Hepatocyte (in vitro differentiated cells): ENCODE measurements around the gene KRT86. TPM values are rescaled to one million over a fixed set of nuclear protein-coding genes. Genes with fewer than 3 reads are reported as not detected.

Source experiments
- DNase-seq: peaks from one replicate; pipeline ENCODE4 v3.0.0-alpha.2; 2016; ENCODE audit warnings: low spot score
- H2AFZ ChIP-seq: fragments of 200-600 bp; sonication (generic); 2 replicates; pipeline ENCODE4 v1.6.0; 2016; ENCODE audit warnings: antibody characterized with exemption, mild to moderate bottlenecking
- H3K27ac ChIP-seq: fragments of 200-600 bp; sonication (generic); 2 replicates; pipeline ENCODE4 v1.5.1; 2016; ENCODE audit warnings: mild to moderate bottlenecking
- H3K27me3 ChIP-seq: fragments of 200-600 bp; sonication (generic); 2 replicates; pipeline ENCODE4 v1.6.1; 2016
- H3K36me3 ChIP-seq: fragments of 200-600 bp; sonication (generic); replicated peaks from 2 replicates; pipeline ENCODE4 v1.5.1; 2016; ENCODE audit warnings: low read depth; ENCODE audit not compliant: insufficient read depth
- H3K4me1 ChIP-seq: fragments of 200-600 bp; sonication (generic); 2 replicates; pipeline ENCODE4 v1.5.1; 2016; ENCODE audit warnings: mild to moderate bottlenecking, moderate library complexity; ENCODE audit not compliant: insufficient read depth
- H3K4me2 ChIP-seq: fragments of 200-600 bp; sonication (generic); 2 replicates; pipeline ENCODE4 v1.6.0; 2016
- H3K4me3 ChIP-seq: fragments of 200-600 bp; sonication (generic); 2 replicates; pipeline ENCODE4 v1.5.1; 2016; ENCODE audit warnings: mild to moderate bottlenecking
- H3K79me2 ChIP-seq: fragments of 200-600 bp; sonication (generic); 2 replicates; pipeline ENCODE4 v1.6.0; 2017; ENCODE audit warnings: mild to moderate bottlenecking
- H3K9me2 ChIP-seq: fragments of 200-600 bp; sonication (generic); replicated peaks from 2 replicates; pipeline ENCODE4 v1.6.0; 2017; ENCODE audit warnings: mild to moderate bottlenecking; ENCODE audit not compliant: insufficient read depth
- H3K9me3 ChIP-seq: fragments of 200-600 bp; sonication (generic); 2 replicates; pipeline ENCODE4 v1.5.1; 2016; ENCODE audit warnings: low read depth, mild to moderate bottlenecking
- H4K20me1 ChIP-seq: fragments of 200-600 bp; sonication (generic); 2 replicates; pipeline ENCODE4 v1.6.0; 2016; ENCODE audit warnings: mild to moderate bottlenecking; ENCODE audit not compliant: insufficient read depth, poor library complexity, severe bottlenecking
- EZH2 ChIP-seq: fragments of 200-600 bp; sonication (generic); IDR thresholded peaks from 2 replicates; pipeline ENCODE4 v1.6.1; 2016; ENCODE audit warnings: antibody characterized with exemption, mild to moderate bottlenecking, borderline replicate concordance
- EZH2phosphoT487 ChIP-seq: fragments of 200-600 bp; sonication (generic); IDR thresholded peaks from one replicate; pipeline ENCODE4 v1.6.1; 2018; ENCODE audit warnings: antibody characterized with exemption, mild to moderate bottlenecking, low read depth, moderate library complexity; ENCODE audit not compliant: unreplicated experiment, severe bottlenecking
- WGBS: methylation state at CpG from one replicate; pipeline ENCODE4 v1.1.6; 2016; ENCODE audit warnings: low lambda C conversion rate; ENCODE audit errors: missing lambda C conversion rate; 5-methylcytosine and 5-hydroxymethylcytosine counted together
- polyA plus RNA-seq: library from polyadenylated mRNA; unstranded; fragments of >200 nt; fragmentation: Nextera tagmentation; extraction: Ambion mirVana; gene quantifications from 2 replicates; pipeline ENCODE4 v1.2.1, GENCODE V29; 2016
- total RNA-seq: library from RNA; depleted of rRNA; stranded (reverse); fragments of >200 nt; gene quantifications from 2 replicates; pipeline ENCODE4 v1.2.3, GENCODE V29; 2014
- TF ChIP-seq, protein P1 (sequence below): fragments of 200-600 bp; sonication (generic); IDR thresholded peaks from 2 replicates; pipeline ENCODE4 v1.5.1; 2016; ENCODE audit warnings: antibody characterized with exemption, mild to moderate bottlenecking; ENCODE audit not compliant: poor library complexity

Gene KRT86
- total and polyA plus RNA-seq, 2 experiments from 2014 or later = 0.40 TPM; not detected in 1

DNA sequence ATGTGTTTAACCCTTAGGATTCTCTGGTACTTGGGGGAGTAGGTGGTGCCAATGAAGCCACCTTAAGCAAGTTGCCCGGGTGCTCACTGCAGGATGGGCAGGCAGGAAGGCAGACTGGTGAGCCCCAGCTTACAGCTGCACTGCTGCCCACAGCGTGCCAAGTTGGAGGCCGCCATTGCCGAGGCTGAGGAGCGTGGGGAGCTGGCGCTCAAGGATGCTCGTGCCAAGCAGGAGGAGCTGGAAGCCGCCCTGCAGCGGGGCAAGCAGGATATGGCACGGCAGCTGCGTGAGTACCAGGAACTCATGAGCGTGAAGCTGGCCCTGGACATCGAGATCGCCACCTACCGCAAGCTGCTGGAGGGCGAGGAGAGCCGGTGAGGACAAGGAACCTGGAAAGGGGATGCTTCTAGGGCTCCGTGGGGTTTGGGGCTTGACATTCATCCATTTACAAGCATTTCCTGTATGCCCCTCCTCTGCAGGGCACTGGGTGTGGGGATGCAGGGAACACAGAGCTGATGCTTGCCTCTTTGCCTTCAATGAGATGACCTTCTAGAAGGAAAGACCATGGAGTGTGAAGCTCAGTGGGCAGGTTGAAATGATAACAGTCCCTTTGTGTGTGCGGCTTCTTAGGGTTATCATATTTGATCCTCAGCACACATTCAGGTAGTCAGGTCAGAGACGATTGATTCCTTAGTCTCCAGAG lies 29.0 kb upstream of the KRT86 start:
- Histone ChIP-seq H4K20me1 (no peaks in the 10 kb centered on the region), H3K4me1 (peaks cover 30% of the 10 kb centered on the region), H3K4me3 (no peak overlapping the region), H3K9me3 (no peaks in the 10 kb centered on the region), H3K79me2 (no peaks in the 10 kb centered on the region), H3K9me2 (no peaks in the 10 kb centered on the region), H3K27me3 (peaks cover 4% of the 10 kb centered on the region), H2AFZ (no peak overlapping the region), H3K27ac (no peak overlapping the region), H3K36me3 (no peaks in the 10 kb centered on the region), H3K4me2 (no peak overlapping the region)
- TF ChIP-seq, protein P1, sequence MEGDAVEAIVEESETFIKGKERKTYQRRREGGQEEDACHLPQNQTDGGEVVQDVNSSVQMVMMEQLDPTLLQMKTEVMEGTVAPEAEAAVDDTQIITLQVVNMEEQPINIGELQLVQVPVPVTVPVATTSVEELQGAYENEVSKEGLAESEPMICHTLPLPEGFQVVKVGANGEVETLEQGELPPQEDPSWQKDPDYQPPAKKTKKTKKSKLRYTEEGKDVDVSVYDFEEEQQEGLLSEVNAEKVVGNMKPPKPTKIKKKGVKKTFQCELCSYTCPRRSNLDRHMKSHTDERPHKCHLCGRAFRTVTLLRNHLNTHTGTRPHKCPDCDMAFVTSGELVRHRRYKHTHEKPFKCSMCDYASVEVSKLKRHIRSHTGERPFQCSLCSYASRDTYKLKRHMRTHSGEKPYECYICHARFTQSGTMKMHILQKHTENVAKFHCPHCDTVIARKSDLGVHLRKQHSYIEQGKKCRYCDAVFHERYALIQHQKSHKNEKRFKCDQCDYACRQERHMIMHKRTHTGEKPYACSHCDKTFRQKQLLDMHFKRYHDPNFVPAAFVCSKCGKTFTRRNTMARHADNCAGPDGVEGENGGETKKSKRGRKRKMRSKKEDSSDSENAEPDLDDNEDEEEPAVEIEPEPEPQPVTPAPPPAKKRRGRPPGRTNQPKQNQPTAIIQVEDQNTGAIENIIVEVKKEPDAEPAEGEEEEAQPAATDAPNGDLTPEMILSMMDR = no peak
- no peak for TF ChIP-seq EZH2phosphoT487
- no peak for TF ChIP-seq EZH2
- DNase-seq = no peak
- 91% methylated on average over 20 of the region's 20 CpGs for WGBS

DNA sequence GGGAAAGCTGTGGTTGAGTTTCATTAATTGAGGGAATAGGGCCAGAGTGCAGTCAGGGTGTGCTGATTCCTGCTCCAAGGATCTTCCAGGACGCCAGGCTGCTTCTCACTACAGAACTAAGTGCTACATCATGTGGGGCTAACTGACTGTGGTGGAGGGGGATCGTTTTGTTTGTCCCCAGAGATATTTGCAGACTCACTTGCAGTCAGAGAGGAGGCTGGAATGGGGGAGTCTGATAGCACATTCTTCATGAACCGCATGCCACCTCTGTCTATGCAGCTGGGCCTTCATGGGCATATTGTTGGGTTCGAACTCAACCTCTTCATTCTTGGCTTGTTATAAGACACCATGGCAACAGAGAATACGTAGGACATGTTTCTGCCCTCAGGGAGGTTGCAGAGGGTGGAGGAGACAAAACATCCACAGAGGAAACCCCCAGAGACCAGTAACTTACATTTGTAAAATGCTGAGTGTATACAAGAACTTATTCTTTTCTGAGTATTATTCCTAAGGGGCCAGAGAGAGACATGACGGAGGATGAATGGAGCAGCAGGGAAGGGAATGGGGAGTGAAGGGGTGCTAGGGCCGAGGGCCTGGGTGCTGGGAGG lies 28.4 kb upstream of the KRT86 start:
- Histone ChIP-seq H3K9me2 (no peaks in the 10 kb centered on the region), H3K27ac (no peak overlapping the region), H3K4me2 (no peak overlapping the region), H2AFZ (no peak overlapping the region), H3K36me3 (no peaks in the 10 kb centered on the region), H3K27me3 (peaks cover 8% of the 10 kb centered on the region), H3K9me3 (no peaks in the 10 kb centered on the region), H3K4me1 (peaks cover 30% of the 10 kb centered on the region), H3K79me2 (no peaks in the 10 kb centered on the region), H4K20me1 (no peaks in the 10 kb centered on the region), H3K4me3 (no peak overlapping the region)
- TF ChIP-seq EZH2phosphoT487 (no peak), EZH2 (no peak)
- TF ChIP-seq, protein P1 = no peak
- no peak for DNase-seq
- WGBS = 77% methylated on average over 7 of the region's 7 CpGs

DNA sequence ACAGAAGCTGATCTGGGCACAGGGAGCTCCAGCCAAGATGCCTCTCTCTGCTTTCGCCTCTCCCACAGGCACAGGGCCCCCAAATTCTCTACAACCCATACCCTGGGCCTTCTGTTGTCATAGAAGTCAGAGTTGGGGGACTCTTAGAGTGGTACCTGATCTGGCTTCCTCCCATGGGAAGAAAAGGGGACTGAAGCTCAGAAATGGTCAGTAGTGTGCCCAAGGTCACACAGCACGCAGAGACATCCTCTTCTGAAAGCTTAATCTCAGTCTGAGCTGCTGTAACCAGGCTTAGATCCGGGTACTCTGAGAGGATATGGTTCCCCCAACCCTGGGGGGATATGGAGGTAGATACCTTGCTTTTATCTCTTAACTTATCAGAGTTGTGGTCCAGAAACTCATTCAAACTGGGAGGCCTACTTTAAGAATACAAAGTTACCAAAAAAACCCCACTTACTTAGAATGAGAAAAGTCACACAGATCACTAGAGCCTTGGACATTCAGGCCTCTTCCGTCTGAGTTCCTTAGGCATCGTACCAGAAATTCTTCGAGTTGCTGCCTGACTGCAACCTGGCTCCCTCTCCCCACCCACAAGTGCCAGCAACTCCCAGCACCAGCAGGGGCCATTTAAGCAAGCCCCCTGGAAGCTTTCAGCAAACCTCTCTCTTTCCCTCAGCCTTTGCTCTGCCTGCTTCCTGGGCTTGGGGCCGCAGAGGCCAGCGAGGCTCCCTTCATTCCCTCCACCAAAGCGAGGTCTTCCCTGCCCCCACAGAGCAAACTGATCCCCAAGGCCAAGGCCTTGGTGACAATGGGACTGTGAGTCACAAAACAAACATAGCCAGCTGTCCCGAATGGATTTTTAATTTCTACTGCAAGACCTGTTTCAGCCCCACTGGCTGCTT lies 27.5 kb upstream of the KRT86 start:
- TF ChIP-seq EZH2phosphoT487 = no peak
- TF ChIP-seq EZH2 = no peak
- TF ChIP-seq, protein P1 = no peak

More for the DNA sequence above, 27.5 kb upstream of the KRT86 start:
- H3K79me2 ChIP-seq = no peaks in the 10 kb centered on the region
- WGBS = 47% methylated on average over 10 of the region's 10 CpGs
- no peaks in the 10 kb centered on the region for H3K36me3 ChIP-seq
- H3K4me3 ChIP-seq = no peak overlapping the region
- peak overlapping the region; percentile 19 for H3K4me2 ChIP-seq
- H3K9me3 ChIP-seq = no peaks in the 10 kb centered on the region
- peak overlapping the region; percentile 78 for H3K27ac ChIP-seq
- no peaks in the 10 kb centered on the region for H3K9me2 ChIP-seq
- H2AFZ ChIP-seq = no peak overlapping the region
- peaks cover 30% of the 10 kb centered on the region for H3K4me1 ChIP-seq
- H3K27me3 ChIP-seq = peaks cover 8% of the 10 kb centered on the region
- DNase-seq = peak; percentile 64
- no peaks in the 10 kb centered on the region for H4K20me1 ChIP-seq
